ENCODE data around the gene CLEC19A.
"Not testable (repeated sequence)": the region's sequence is repeated elsewhere in the genome, so short reads cannot be mapped to it uniquely, and the experiment has no call there.

The CLEC19A gene

DNA sequence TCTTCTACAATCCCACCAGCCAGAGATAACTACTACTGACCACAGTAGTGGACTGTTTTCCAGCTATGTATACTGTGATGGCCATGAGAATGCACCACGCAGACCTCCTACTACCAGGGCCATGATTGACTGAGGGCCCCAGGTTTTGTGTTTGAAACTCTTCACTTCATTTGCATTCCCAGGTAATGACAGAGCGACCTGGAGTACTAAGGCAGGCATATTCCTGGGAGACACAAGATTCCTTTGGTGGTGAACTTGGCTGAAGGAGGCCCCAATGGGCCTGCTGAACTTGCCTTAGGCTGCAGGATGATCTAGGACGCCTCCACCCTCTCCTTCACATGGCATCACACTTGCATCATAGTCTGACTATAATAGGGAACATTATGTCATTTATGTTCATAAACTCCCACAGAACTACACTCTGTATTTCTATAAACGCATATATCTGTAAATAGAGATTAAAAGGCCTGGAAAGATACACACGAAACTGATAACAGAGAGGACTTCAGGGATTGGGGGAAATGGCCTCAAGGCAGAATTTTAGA, 30.4 kb downstream of the CLEC19A start:
- Histone ChIP-seq H3K4me3 (IDR thresholded peaks at IDR 0.05; ENCODE audit: insufficient read depth, low read depth, low read length) (no peak overlapping the region), H2AFZ (ENCODE audit: low read depth) (no peak overlapping the region), H3K27ac (no peak overlapping the region), H3K9ac (no peak overlapping the region), H3K4me1 (ENCODE audit: low read depth, poor library complexity, severe bottlenecking) (no peaks in the 10 kb centered on the region), H4K20me1 (ENCODE audit: insufficient read depth) (no peaks in the 10 kb centered on the region), H3K27me3 (ENCODE audit: insufficient read depth, low read depth) (no peaks in the 10 kb centered on the region), H3K4me2 (no peak overlapping the region), H3K36me3 (ENCODE audit: insufficient read depth) (no peaks in the 10 kb centered on the region), H3K79me2 (ENCODE audit: insufficient read depth, low read depth) (no peaks in the 10 kb centered on the region)
- TF ChIP-seq, protein P1, sequence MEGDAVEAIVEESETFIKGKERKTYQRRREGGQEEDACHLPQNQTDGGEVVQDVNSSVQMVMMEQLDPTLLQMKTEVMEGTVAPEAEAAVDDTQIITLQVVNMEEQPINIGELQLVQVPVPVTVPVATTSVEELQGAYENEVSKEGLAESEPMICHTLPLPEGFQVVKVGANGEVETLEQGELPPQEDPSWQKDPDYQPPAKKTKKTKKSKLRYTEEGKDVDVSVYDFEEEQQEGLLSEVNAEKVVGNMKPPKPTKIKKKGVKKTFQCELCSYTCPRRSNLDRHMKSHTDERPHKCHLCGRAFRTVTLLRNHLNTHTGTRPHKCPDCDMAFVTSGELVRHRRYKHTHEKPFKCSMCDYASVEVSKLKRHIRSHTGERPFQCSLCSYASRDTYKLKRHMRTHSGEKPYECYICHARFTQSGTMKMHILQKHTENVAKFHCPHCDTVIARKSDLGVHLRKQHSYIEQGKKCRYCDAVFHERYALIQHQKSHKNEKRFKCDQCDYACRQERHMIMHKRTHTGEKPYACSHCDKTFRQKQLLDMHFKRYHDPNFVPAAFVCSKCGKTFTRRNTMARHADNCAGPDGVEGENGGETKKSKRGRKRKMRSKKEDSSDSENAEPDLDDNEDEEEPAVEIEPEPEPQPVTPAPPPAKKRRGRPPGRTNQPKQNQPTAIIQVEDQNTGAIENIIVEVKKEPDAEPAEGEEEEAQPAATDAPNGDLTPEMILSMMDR (conservative IDR thresholded peaks at IDR 0.05; ENCODE audit: low read depth, low read length), result no peak

GRCh38 chr16:19316846-19317245, 31.3 kb downstream of the CLEC19A start:
- Histone ChIP-seq H3K4me1 (ENCODE audit: low read depth, poor library complexity, severe bottlenecking) (no peaks in the 10 kb centered on the region), H2AFZ (ENCODE audit: low read depth) (no peak overlapping the region), H3K27ac (no peak overlapping the region), H3K36me3 (ENCODE audit: insufficient read depth) (no peaks in the 10 kb centered on the region), H3K27me3 (ENCODE audit: insufficient read depth, low read depth) (no peaks in the 10 kb centered on the region), H3K4me2 (no peak overlapping the region), H3K79me2 (ENCODE audit: insufficient read depth, low read depth) (no peaks in the 10 kb centered on the region), H3K9ac (no peak overlapping the region), H4K20me1 (ENCODE audit: insufficient read depth) (no peaks in the 10 kb centered on the region), H3K4me3 (IDR thresholded peaks at IDR 0.05; ENCODE audit: insufficient read depth, low read depth, low read length) (no peak overlapping the region)
- TF ChIP-seq, protein P1 (conservative IDR thresholded peaks at IDR 0.05; ENCODE audit: low read depth, low read length), result no peak

DNA sequence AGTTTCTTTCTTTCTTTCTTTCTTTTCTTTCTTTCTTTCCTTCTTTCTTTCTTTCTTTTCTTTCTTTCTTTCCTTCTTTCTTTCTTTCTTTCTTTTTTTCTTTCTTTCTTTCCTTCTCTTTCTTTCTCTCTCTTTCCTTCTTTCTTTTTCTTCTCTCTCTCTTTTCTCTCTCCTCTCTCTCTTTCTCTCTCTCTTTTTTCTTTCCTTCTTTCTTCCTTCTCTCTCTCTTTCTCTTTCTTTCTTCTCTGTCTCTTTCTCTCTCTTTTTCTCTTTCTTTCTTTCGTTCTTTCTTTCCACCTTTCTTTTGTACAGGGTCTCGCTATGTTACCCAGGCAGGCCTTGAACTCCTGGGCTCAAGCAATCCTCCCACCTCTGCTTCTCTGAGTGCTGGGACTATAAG, 35.7 kb downstream of the CLEC19A start:
- not testable (repeated sequence) for H3K4me2 ChIP-seq; H3K9ac ChIP-seq; H3K36me3 ChIP-seq (ENCODE audit: insufficient read depth); H3K4me1 ChIP-seq (ENCODE audit: low read depth, poor library complexity, severe bottlenecking); H3K4me3 ChIP-seq (IDR thresholded peaks at IDR 0.05; ENCODE audit: insufficient read depth, low read depth, low read length); H4K20me1 ChIP-seq (ENCODE audit: insufficient read depth); H3K27me3 ChIP-seq (ENCODE audit: insufficient read depth, low read depth); H3K79me2 ChIP-seq (ENCODE audit: insufficient read depth, low read depth); H2AFZ ChIP-seq (ENCODE audit: low read depth); H3K27ac ChIP-seq

DNA sequence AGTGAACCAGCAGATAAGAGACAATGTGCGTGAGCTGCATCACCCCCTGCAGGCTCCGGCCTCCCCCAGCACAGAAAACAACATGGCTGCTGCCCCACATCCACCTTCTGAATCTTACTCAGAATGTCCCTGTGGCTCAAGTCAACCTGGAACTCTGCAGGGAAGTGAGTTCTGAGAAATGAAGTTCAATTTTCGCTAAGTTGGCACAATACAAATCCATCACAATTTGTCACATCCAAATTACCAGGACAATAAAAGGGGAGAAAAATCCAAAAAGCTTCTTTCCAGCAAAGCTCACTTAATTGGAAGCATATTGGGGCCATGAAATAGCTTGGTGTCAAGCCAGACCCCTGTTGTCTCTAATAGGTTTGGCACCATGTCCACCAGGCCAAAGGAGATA, 38.1 kb downstream of the CLEC19A start:
- TF ChIP-seq, protein P1 (conservative IDR thresholded peaks at IDR 0.05; ENCODE audit: low read depth, low read length), result no peak

DNA sequence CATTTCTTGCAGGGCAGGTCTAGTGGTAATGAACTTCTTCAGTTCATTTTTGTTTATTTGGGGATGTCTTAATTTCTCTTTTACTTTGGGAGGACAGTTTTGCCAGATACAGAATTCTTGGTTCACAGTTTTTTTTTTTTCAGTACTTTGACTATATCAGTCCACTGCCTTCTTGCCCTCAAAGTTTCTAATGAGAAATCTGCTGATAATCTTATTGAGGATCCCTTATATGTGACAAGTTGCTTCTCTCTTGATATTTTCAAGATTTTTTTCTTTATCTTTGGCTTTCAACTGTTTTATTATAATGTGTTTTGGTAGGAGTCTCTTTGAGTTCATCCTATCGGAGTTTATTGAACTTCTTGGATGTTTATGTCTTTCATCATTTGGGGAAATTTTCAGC, 42.8 kb downstream of the CLEC19A start:
- Histone ChIP-seq H3K4me3 (IDR thresholded peaks at IDR 0.05; ENCODE audit: insufficient read depth, low read depth, low read length) (no peak overlapping the region), H3K4me2 (no peak overlapping the region), H4K20me1 (ENCODE audit: insufficient read depth) (no peaks in the 10 kb centered on the region), H3K4me1 (ENCODE audit: low read depth, poor library complexity, severe bottlenecking) (no peaks in the 10 kb centered on the region), H2AFZ (ENCODE audit: low read depth) (no peak overlapping the region), H3K9ac (no peak overlapping the region), H3K36me3 (ENCODE audit: insufficient read depth) (no peaks in the 10 kb centered on the region), H3K27me3 (ENCODE audit: insufficient read depth, low read depth) (no peaks in the 10 kb centered on the region), H3K27ac (no peak overlapping the region), H3K79me2 (ENCODE audit: insufficient read depth, low read depth) (no peaks in the 10 kb centered on the region)
- TF ChIP-seq, protein P1 (conservative IDR thresholded peaks at IDR 0.05; ENCODE audit: low read depth, low read length), result no peak

More for the DNA sequence above, 38.1 kb downstream of the CLEC19A start:
- H3K79me2 ChIP-seq (ENCODE audit: insufficient read depth, low read depth), result no peaks in the 10 kb centered on the region
- no peak overlapping the region for H3K9ac ChIP-seq
- H3K36me3 ChIP-seq (ENCODE audit: insufficient read depth), result no peaks in the 10 kb centered on the region
- H4K20me1 ChIP-seq (ENCODE audit: insufficient read depth), result no peaks in the 10 kb centered on the region
- no peak overlapping the region for H3K4me2 ChIP-seq
- H3K27ac ChIP-seq, result no peak overlapping the region
- H3K27me3 ChIP-seq (ENCODE audit: insufficient read depth, low read depth), result no peaks in the 10 kb centered on the region
- no peak overlapping the region for H3K4me3 ChIP-seq (IDR thresholded peaks at IDR 0.05; ENCODE audit: insufficient read depth, low read depth, low read length)
- no peaks in the 10 kb centered on the region for H3K4me1 ChIP-seq (ENCODE audit: low read depth, poor library complexity, severe bottlenecking)
- no peak overlapping the region for H2AFZ ChIP-seq (ENCODE audit: low read depth)
